Posterior vena cava (tissue), 2 donors: ENCODE measurements around the gene CLPTM1L. TPM values are rescaled to one million over a fixed set of nuclear protein-coding genes. Genes with fewer than 3 reads are reported as not detected.
"Not testable (repeated sequence)": the region's sequence is repeated elsewhere in the genome, so short reads cannot be mapped to it uniquely, and the experiment has no call there.

Experiments used
- DNase-seq: peaks from one replicate; pipeline ENCODE4 v3.0.0-alpha.2; 2020; ENCODE audit warnings: low spot score
- intact Hi-C, 2 donors: fragments of 100-400 bp; cut with DNase I; formaldehyde crosslinking; loops; one replicate each; pipeline versions ENCODE4 v1.14.1 to v1.14.2; 2022 to 2023
- total RNA-seq, 2 donors: library from RNA; stranded (reverse); fragmentation: NEBNext Ultra II Directional; extraction: Animal tissue kit (Norgen Biotek cat#: 25700); gene quantifications; one replicate each; pipeline ENCODE4 v1.2.1, GENCODE V29; 2021
- donor health status: DM: yes; HTN: yes; CAD: no.
- donor health status: DM: yes; HTN: yes; CAD: no.

Gene CLPTM1L
- total RNA-seq, 2 donors from 2014 or later = 56.5 to 65.9 TPM

- peak; percentile 78 for DNase-seq
- intact Hi-C loops = no loop called here
Measured at GRCh38 chr5:1331861-1332405, 13.0 kb downstream of the CLPTM1L start.

GRCh38 chr5:1330847-1331831, 13.8 kb downstream of the CLPTM1L start:
- peak; percentile 73 for DNase-seq

GRCh38 chr5:1330146-1330846, 14.6 kb downstream of the CLPTM1L start:
- intact Hi-C loops = no loop called here
- DNase-seq = peak; percentile 41

More at GRCh38 chr5:1330847-1331831, 13.8 kb downstream of the CLPTM1L start:
- intact Hi-C loops = no loop called here

GRCh38 chr5:1329111-1329579, 15.8 kb downstream of the CLPTM1L start:
- no peak for DNase-seq
- intact Hi-C loops = no loop called here

- intact Hi-C loops = not testable (repeated sequence)
Measured at GRCh38 chr5:1328237-1329110, 16.4 kb downstream of the CLPTM1L start.

GRCh38 chr5:1326901-1327756, 17.8 kb downstream of the CLPTM1L start:
- DNase-seq = not testable (repeated sequence)

More at GRCh38 chr5:1328237-1329110, 16.4 kb downstream of the CLPTM1L start:
- not testable (repeated sequence) for DNase-seq

GRCh38 chr5:1326532-1326875, 18.4 kb downstream of the CLPTM1L start:
- DNase-seq, intact Hi-C loops: not testable (repeated sequence)

More at GRCh38 chr5:1326901-1327756, 17.8 kb downstream of the CLPTM1L start:
- intact Hi-C loops = not testable (repeated sequence)

- DNase-seq = no peak
- intact Hi-C loops = no loop called here
Measured at GRCh38 chr5:1325870-1326531, 18.9 kb downstream of the CLPTM1L start.

GRCh38 chr5:1325191-1325741, 19.6 kb downstream of the CLPTM1L start:
- intact Hi-C loops = no loop called here
- peak; percentile 66 for DNase-seq

- no peak for DNase-seq
- intact Hi-C loops = no loop called here
Measured at GRCh38 chr5:1324719-1325190, 20.1 kb downstream of the CLPTM1L start.

- intact Hi-C loops = no loop called here
- DNase-seq = peak; percentile 43
Measured at GRCh38 chr5:1324301-1324700, 20.6 kb downstream of the CLPTM1L start.

GRCh38 chr5:1323803-1324173, 21.1 kb downstream of the CLPTM1L start:
- no peak for DNase-seq

GRCh38 chr5:1322955-1323802, 21.7 kb downstream of the CLPTM1L start:
- DNase-seq = no peak
- intact Hi-C loops = no loop called here

More at GRCh38 chr5:1323803-1324173, 21.1 kb downstream of the CLPTM1L start:
- intact Hi-C loops = no loop called here

GRCh38 chr5:1322036-1322900, 22.6 kb downstream of the CLPTM1L start:
- DNase-seq = peak; percentile 60
- intact Hi-C loops = no loop called here

GRCh38 chr5:1321576-1321975, 23.3 kb downstream of the CLPTM1L start:
- peak; percentile 55 for DNase-seq

More at GRCh38 chr5:1321576-1321975, 23.3 kb downstream of the CLPTM1L start:
- intact Hi-C loops = no loop called here
